Pancreas (tissue), 10 donors: ENCODE data around the gene IL17REL. TPM values are rescaled to one million over a fixed set of nuclear protein-coding genes. Genes with fewer than 3 reads are reported as not detected.

ENCODE experiments used
- ATAC-seq, 4 donors: fragments of 200-7000 bp; cut with Tn5 transposase; one replicate each; pipeline versions ENCODE4 v1.8.0 to v1.9.1; 2020; ENCODE audit warnings: mild to moderate bottlenecking in 4 of 4, moderate library complexity in 4 of 4
- DNase-seq, 6 donors: peaks; one replicate each; pipeline ENCODE4 v3.0.0-alpha.2; 2020
- FAIRE-seq: peaks from 2 replicates; lab custom pipeline; 2012; peaks lifted over from hg19 to GRCh38; lab: Jason Lieb, UNC
- H3K27ac ChIP-seq, 4 donors: fragments of 200-600 bp; sonication (generic); 1 replicate in 3 of 4; 2 replicates in 1 of 4; pipeline versions ENCODE4 v1.5.0 to v1.8.0; 2020
- H3K27me3 ChIP-seq, 4 donors: fragments of 200-600 bp; one replicate each; pipeline ENCODE4 v1.8.0; 2021
- H3K36me3 ChIP-seq, 3 donors: fragments of 200-600 bp; sonication (generic) in 1 of 3; one replicate each; pipeline versions ENCODE4 v1.5.0 to v1.8.0; 2020 to 2021
- H3K4me1 ChIP-seq, 3 donors: fragments of 200-600 bp; one replicate each; pipeline ENCODE4 v1.8.0; 2021
- H3K4me3 ChIP-seq, 4 donors: fragments of 200-600 bp; sonication (generic) in 2 of 4; one replicate each; pipeline versions ENCODE4 v1.5.0 to v1.8.0; 2020 to 2021
- H3K9me3 ChIP-seq, 4 donors: fragments of 200-600 bp; one replicate each; pipeline ENCODE4 v1.8.0; 2021
- CTCF ChIP-seq, 4 donors: fragments of 200-600 bp; sonication (generic) in 3 of 4; IDR thresholded peaks; one replicate each; pipeline versions ENCODE4 v1.5.0 to v1.8.0; 2021; ENCODE audit warnings: antibody characterized with exemption in 4 of 4
- WGBS, 2 donors: extraction: QIAGEN DNeasy Blood & Tissue Kit; methylation state at CpG; one replicate each; pipeline ENCODE4 v1.1.7; 2013; 5-methylcytosine and 5-hydroxymethylcytosine counted together
- intact Hi-C, 3 donors: fragments of 100-400 bp; cut with DNase I; formaldehyde crosslinking; loops; one replicate each; pipeline versions ENCODE4 v1.11.1 to v1.14.2; 2022
- polyA plus RNA-seq, 2 donors: library from polyadenylated mRNA; stranded (reverse); fragments of 200-250 nt; gene quantifications; one replicate each; pipeline ENCODE4 v1.2.3, GENCODE V29; 2013
- total RNA-seq, 6 donors: library from RNA; stranded (reverse); fragmentation: NEBNext Ultra II Directional in 4 of 6; extraction: Animal tissue kit (Norgen Biotek cat#: 25700) in 4 of 6; gene quantifications; one replicate each; pipeline versions ENCODE4 v1.2.1 to v1.2.4, GENCODE V29; 2021 to 2023
- donor health status: healthy with polysubstance abuse.
- donor health status: DM: no; HTN: no; CAD: no; lungs with moderate emphysema.
- donor health status: DM: no; HTN: no; CAD: no.
- donor health status: control.
- donor health status: control.
- donor health status: Bipolar disorder and iron deficiency.
- donor health status: DM: yes; HTN: yes; CAD: no.
- donor health status: DM: no; HTN: no; CAD: no.
- donor health status: DM: no; HTN: no; CAD: no.
- donor health status: DM: yes; HTN: yes; CAD: no.

The IL17REL gene
- total RNA-seq (not detected), polyA plus RNA-seq (not detected)

GRCh38 chr22:50012211-50013181 is at the start of gene IL17REL:
Gene IL17REL, minus strand, starts transcription at chr22:50012765. Its CDS starts 119 bp downstream, at chr22:50012646.
- no peaks in the 10 kb centered on the region for H3K9me3 ChIP-seq
- H3K4me3 ChIP-seq, result no peak within 1 kb of the TSS
- H3K36me3 ChIP-seq, result no peaks in the 10 kb centered on the region
- intact Hi-C loops, result no loop called here
- H3K27me3 ChIP-seq, result peaks cover 0 to 17% (median 4%) of the 10 kb centered on the region in 4 donors
- ATAC-seq (no peak), DNase-seq (peak in 1 of 6 donors; percentile 57), FAIRE-seq (no peak)
- no peak for TF ChIP-seq CTCF (IDR thresholded peaks at IDR 0.05)
- WGBS, 2 donors, result 62 to 64% methylated on average over 29 of the region's 29 CpGs
- H3K27ac ChIP-seq, result no peak within 1 kb of the TSS
- H3K4me1 ChIP-seq, result no peaks in the 10 kb centered on the region

GRCh38 chr22:50061824-50062355 is 49.3 kb upstream of the IL17REL start:
- no peak overlapping the region for H3K4me3 ChIP-seq
- H3K36me3 ChIP-seq, result no peaks in the 10 kb centered on the region
- intact Hi-C loops, result no loop called here
- no peaks in the 10 kb centered on the region for H3K4me1 ChIP-seq
- FAIRE-seq (no peak), ATAC-seq (no peak), DNase-seq (no peak)
- H3K27ac ChIP-seq, result no peak overlapping the region
- WGBS, 2 donors, result 75 to 86% methylated on average over 17 of the region's 17 CpGs
- TF ChIP-seq CTCF (IDR thresholded peaks at IDR 0.05), result no peak
- H3K27me3 ChIP-seq, result peaks cover 0 to 7% (median 0%) of the 10 kb centered on the region in 4 donors
- no peaks in the 10 kb centered on the region for H3K9me3 ChIP-seq

GRCh38 chr22:50061141-50061823 is 48.7 kb upstream of the IL17REL start:
- Histone ChIP-seq H3K4me3 (no peak overlapping the region), H3K27ac (no peak overlapping the region), H3K4me1 (no peaks in the 10 kb centered on the region), H3K36me3 (no peaks in the 10 kb centered on the region), H3K27me3 (peaks cover 0 to 7% (median 0%) of the 10 kb centered on the region in 4 donors), H3K9me3 (no peaks in the 10 kb centered on the region)
- ATAC-seq (no peak), FAIRE-seq (no peak), DNase-seq (no peak)
- WGBS, 2 donors, result 79 to 83% methylated on average over 27 of the region's 27 CpGs
- intact Hi-C loops, result no loop called here
- TF ChIP-seq CTCF (IDR thresholded peaks at IDR 0.05), result no peak

- peak in 5 of 6 donors; percentile 42 to 78 (median 64) for DNase-seq
- no peaks in the 10 kb centered on the region for H3K4me1 ChIP-seq
- no peak for FAIRE-seq
- H3K9me3 ChIP-seq, result no peaks in the 10 kb centered on the region
- no peak for TF ChIP-seq CTCF (IDR thresholded peaks at IDR 0.05)
- no peak overlapping the region for H3K4me3 ChIP-seq
- no peaks in the 10 kb centered on the region for H3K36me3 ChIP-seq
- H3K27me3 ChIP-seq, result peaks cover 0 to 7% (median 0%) of the 10 kb centered on the region in 4 donors
- intact Hi-C loops, result no loop called here
- 33 to 35% methylated on average over 28 of the region's 28 CpGs for WGBS, 2 donors
- H3K27ac ChIP-seq, result no peak overlapping the region
- peak; percentile 45 to 83 (median 78) for ATAC-seq
Observed at GRCh38 chr22:50060441-50061140, 48.0 kb upstream of the IL17REL start.
